K562 (cell line): ENCODE results near the gene DDOST. TPM values are rescaled to one million over a fixed set of nuclear protein-coding genes. Genes with fewer than 3 reads are reported as not detected.
A peak's percentile ranks its signal among the peaks of the same experiment; 100 is the strongest.

Source experiments
- ATAC-seq: fragments of 200-7000 bp; cut with Tn5 transposase; 3 replicates; pipeline ENCODE4 v1.9.1; 2020; ENCODE audit warnings: moderate library complexity
- BruUV-seq: library from RNA; stranded (reverse); fragments of 400-500 nt; replicated peaks from 2 replicates; lab custom pipeline; 2021; lab: Mats Ljungman, UMichigan
- CTCF ChIA-PET: fragments of 300-600 bp; formaldehyde crosslinking; extraction: SDS; loops from one replicate; lab custom pipeline; 2021; ENCODE audit warnings: low intra/inter-chr PET ratio; lab: Yijun Ruan, JAX
- POLR2A ChIA-PET: fragments of 300-600, 350-650 bp; sonication (Branson Sonifier 250); formaldehyde crosslinking; extraction: SDS; loops from one replicate; lab custom pipeline; 2021; ENCODE audit warnings: antibody characterized with exemption, inconsistent platforms; lab: Yijun Ruan, JAX
- DNase-seq, 4 experiments: peaks; one replicate each; pipeline versions ENCODE4 v3.0.0 to v3.0.0-alpha.2; 2011 to 2018; ENCODE audit warnings: low spot score in 3 of 4, mixed read lengths in 3 of 4; ENCODE audit errors: extremely low read depth in 1 of 4
- FAIRE-seq: peaks from 2 replicates; lab custom pipeline; 2011; peaks lifted over from hg19 to GRCh38; lab: Jason Lieb, UNC
- H2AFZ ChIP-seq: 2 replicates; pipeline ENCODE4 v1.6.0; 2011; ENCODE audit warnings: low read depth, low read length, control low read depth, inconsistent platforms
- H3K27ac ChIP-seq: fragments of 200-600 bp; 3 replicates; pipeline ENCODE4 v1.8.0; 2011; ENCODE audit warnings: low read depth, mild to moderate bottlenecking, control low read depth, inconsistent platforms, low read length, moderate library complexity, mixed read lengths; ENCODE audit errors: extremely low read depth
- H3K27me3 ChIP-seq, 2 experiments: fragments of 300-600 bp in 1 of 2; 2 replicates in 1 of 2; 3 replicates in 1 of 2; pipeline versions ENCODE4 v1.6.0 to v1.8.0; 2011; ENCODE audit warnings: inconsistent platforms in 2 of 2, low read length in 2 of 2, mild to moderate bottlenecking in 1 of 2, mixed read lengths in 1 of 2, moderate library complexity in 1 of 2; ENCODE audit not compliant: control insufficient read depth in 2 of 2, insufficient read depth in 2 of 2
- H3K36me3 ChIP-seq: fragments of 300-600 bp; 3 replicates; pipeline ENCODE4 v1.8.0; 2011; ENCODE audit warnings: mild to moderate bottlenecking, low read length, inconsistent platforms; ENCODE audit not compliant: control insufficient read depth, insufficient read depth
- H3K4me1 ChIP-seq, 2 experiments: fragments of 200-600 bp in 1 of 2; replicated peaks in 1 of 2; 2 replicates in 1 of 2; 3 replicates in 1 of 2; pipeline versions ENCODE4 v1.5.1 to v1.8.0; 2011; ENCODE audit warnings: inconsistent platforms in 2 of 2, low read length in 2 of 2, mild to moderate bottlenecking in 1 of 2, mixed read lengths in 1 of 2, moderate library complexity in 1 of 2; ENCODE audit not compliant: control insufficient read depth in 2 of 2, insufficient read depth in 2 of 2
- H3K4me2 ChIP-seq: 2 replicates; pipeline ENCODE4 v1.6.1; 2011; ENCODE audit warnings: low read length, control low read depth, inconsistent platforms, mixed read lengths; ENCODE audit not compliant: insufficient read depth
- H3K4me3 ChIP-seq: fragments of 200-600 bp; sonication (generic), shearing (Covaris generic); 2 replicates; pipeline ENCODE4 v1.5.1; 2016; ENCODE audit warnings: control low read depth, inconsistent platforms
- H3K79me2 ChIP-seq: fragments of 200-600 bp; 3 replicates; pipeline ENCODE4 v1.8.0; 2011; ENCODE audit warnings: low read length, inconsistent platforms; ENCODE audit not compliant: control insufficient read depth, insufficient read depth
- H3K9ac ChIP-seq, 2 experiments: 2 replicates each; pipeline versions ENCODE4 v1.6.0 to v1.6.1; 2011; ENCODE audit warnings: low read depth in 2 of 2, low read length in 2 of 2, control low read depth in 1 of 2, inconsistent platforms in 1 of 2, mild to moderate bottlenecking in 1 of 2, mixed read lengths in 1 of 2; ENCODE audit not compliant: insufficient read depth in 1 of 2
- H3K9me1 ChIP-seq: one replicate; pipeline ENCODE4 v1.6.0; 2011; ENCODE audit warnings: inconsistent platforms, mild to moderate bottlenecking, low read length, moderate library complexity; ENCODE audit not compliant: control insufficient read depth, insufficient read depth
- H3K9me3 ChIP-seq: replicated peaks from 2 replicates; pipeline ENCODE4 v1.5.1; 2011; ENCODE audit warnings: low read depth, low read length, inconsistent platforms; ENCODE audit not compliant: control insufficient read depth, insufficient read depth
- H4K20me1 ChIP-seq: replicated peaks from 2 replicates; pipeline ENCODE4 v1.6.1; 2011; ENCODE audit warnings: low read length, inconsistent platforms, mixed read lengths; ENCODE audit not compliant: control insufficient read depth, insufficient read depth
- CHD1 ChIP-seq: fragments of 200-600 bp; sonication (generic); IDR thresholded peaks from one replicate; pipeline ENCODE4 v1.6.1; 2012; ENCODE audit warnings: mild to moderate bottlenecking, moderate library complexity, low read length, inconsistent platforms
- E2F1 ChIP-seq: sonication (generic); formaldehyde crosslinking; IDR thresholded peaks from 2 replicates; pipeline ENCODE4 v1.8.1; 2023; ENCODE audit warnings: mild to moderate bottlenecking, missing genetic modification reagents, moderate library complexity
- GATAD2B ChIP-seq: fragments of 450-650 bp; IDR thresholded peaks from 2 replicates; pipeline ENCODE4 v1.6.1; 2017; ENCODE audit warnings: mild to moderate bottlenecking, borderline replicate concordance
- HDAC8 ChIP-seq: fragments of 450-650 bp; IDR thresholded peaks from 2 replicates; pipeline ENCODE4 v1.6.1; 2016; ENCODE audit warnings: mild to moderate bottlenecking, missing genetic modification characterization, moderate library complexity, missing compliant biosample characterization
- MYC ChIP-seq, 2 experiments: fragments of 250-450 bp in 1 of 2; sonication (Bioruptor Pico) in 1 of 2; IDR thresholded peaks; 2 replicates each; pipeline versions ENCODE4 v1.5.1 to v1.6.1; 2012 to 2021; ENCODE audit warnings: low read depth in 2 of 2, borderline replicate concordance in 1 of 2, improper control_type of control experiment in 1 of 2, low read length in 1 of 2, mild to moderate bottlenecking in 1 of 2, moderate library complexity in 1 of 2
- NFATC3 ChIP-seq: fragments of 450-650 bp; IDR thresholded peaks from 2 replicates; pipeline ENCODE4 v1.6.1; 2017; ENCODE audit warnings: mild to moderate bottlenecking
- NFIX ChIP-seq: fragments of 250-450 bp; sonication (Bioruptor Pico); IDR thresholded peaks from 2 replicates; pipeline ENCODE4 v1.4.0; 2020; ENCODE audit warnings: low read depth, mild to moderate bottlenecking, moderate library complexity
- PKNOX1 ChIP-seq: fragments of 450-650 bp; IDR thresholded peaks from 2 replicates; pipeline ENCODE4 v1.6.1; 2016
- SETDB1 ChIP-seq: IDR thresholded peaks from one replicate; pipeline ENCODE4 v1.6.1; 2012; ENCODE audit warnings: low read length, control low read depth, inconsistent platforms
- SIRT6 ChIP-seq: IDR thresholded peaks from one replicate; pipeline ENCODE4 v1.6.1; 2012; ENCODE audit warnings: low read depth, mild to moderate bottlenecking, control low read depth, inconsistent platforms, low read length, moderate library complexity
- SPI1 ChIP-seq: IDR thresholded peaks from 2 replicates; pipeline ENCODE4 v1.6.1; 2011; ENCODE audit warnings: low read depth, low read length, control low read depth, borderline replicate concordance
- TAF1 ChIP-seq: IDR thresholded peaks from 2 replicates; pipeline ENCODE4 v1.6.1; 2011; ENCODE audit warnings: mild to moderate bottlenecking, low read length, moderate library complexity; ENCODE audit not compliant: insufficient read depth, control insufficient read depth, severe bottlenecking; ENCODE audit errors: extremely low read depth
- TAF9B ChIP-seq: fragments of 450-650 bp; IDR thresholded peaks from 2 replicates; pipeline ENCODE4 v1.6.1; 2018; ENCODE audit warnings: mild to moderate bottlenecking; ENCODE audit not compliant: partially characterized antibody
- TRIM24 ChIP-seq, 2 experiments: fragments of 450-650 bp; IDR thresholded peaks; 2 replicates each; pipeline ENCODE4 v1.6.1; 2016
- XRCC4 ChIP-seq: IDR thresholded peaks from one replicate; pipeline ENCODE4 v1.6.1; 2011; ENCODE audit not compliant: insufficient read depth, insufficient read length; ENCODE audit errors: extremely low read depth
- ZNF707 ChIP-seq: fragments of 250-450 bp; sonication (Bioruptor Pico); conservative IDR thresholded peaks from 2 replicates; pipeline ENCODE4 v1.8.0; 2022; ENCODE audit warnings: inconsistent platforms, mild to moderate bottlenecking, moderate library complexity
- ZSCAN29 ChIP-seq: fragments of 450-650 bp; IDR thresholded peaks from 2 replicates; pipeline ENCODE4 v1.6.1; 2017
- ZZZ3 ChIP-seq: fragments of 450-650 bp; IDR thresholded peaks from 2 replicates; pipeline ENCODE4 v1.6.1; 2016; ENCODE audit warnings: antibody characterized with exemption, mild to moderate bottlenecking, moderate library complexity
- WGBS: fragments of 100-300 bp; shearing (Covaris generic); methylation state at CpG from one replicate; pipeline ENCODE4 v1.1.6; 2016; ENCODE audit warnings: low coverage, mixed read lengths; ENCODE audit not compliant: insufficient coverage; ENCODE audit errors: missing lambda C conversion rate; 5-methylcytosine and 5-hydroxymethylcytosine counted together
- in situ Hi-C: fragments of 300-500 bp; cut with MboI; formaldehyde crosslinking; loops from 4 replicates; pipeline ENCODE4 v1.15.0; 2018; ENCODE audit warnings: inconsistent platforms, mixed read lengths
- intact Hi-C: fragments of 100-400 bp; cut with micrococcal nuclease; formaldehyde crosslinking; loops from 2 replicates; pipeline ENCODE4 v1.14.2; 2022
- polyA plus RNA-seq, 8 experiments: library from polyadenylated mRNA; depleted of rRNA in 4 of 8; stranded (reverse) in 5 of 8; unstranded in 3 of 8; fragments of >200 nt; fragmentation: Nextera tagmentation in 2 of 8; fragmentation: Illumina TruSeq in 1 of 8; extraction: Ambion mirVana in 2 of 8; extraction: Trizol in 1 of 8; gene quantifications; 2 replicates each; pipeline versions ENCODE4 v1.2.1 to v1.2.3, GENCODE V29; 2011 to 2014; ENCODE audit warnings: inconsistent platforms in 1 of 8, missing spikeins in 1 of 8
- total RNA-seq, 7 experiments: library from RNA; depleted of rRNA in 6 of 7; stranded (reverse); fragments of >200 nt in 6 of 7; fragmentation: Illumina TruSeq in 2 of 7; extraction: Trizol in 2 of 7; gene quantifications; 2 replicates each; pipeline versions ENCODE4 v1.2.1 to v1.2.3, GENCODE V29; 2011 to 2021; ENCODE audit warnings: low replicate concordance in 1 of 7
- TF ChIP-seq, protein P1 (sequence below): sonication (generic); IDR thresholded peaks from 2 replicates; pipeline ENCODE4 v1.6.1; 2016

Gene DDOST
- total and polyA plus RNA-seq, 9 of the 15 experiments (the other 6 are each of a cell fraction or from before 2014, with no cell fraction given), result 173 to 306 (median 222) TPM

- TF ChIP-seq XRCC4, result no peak
- no peak for TF ChIP-seq NFATC3
- TF ChIP-seq TRIM24 (IDR thresholded peaks at IDR 0.05), result no peak
- no peak for TF ChIP-seq CHD1
- TF ChIP-seq SIRT6, result no peak
- no peak for TF ChIP-seq ZNF707 (CRISPR knock-in tag)
- no peak for TF ChIP-seq SETDB1
- no peak for TF ChIP-seq E2F1 (CRISPR knock-in tag)
- TF ChIP-seq NFIX (CRISPR knock-in tag), result no peak
- TF ChIP-seq GATAD2B, result no peak
- TF ChIP-seq, all 486 proteins: peak for 0
Observed at GRCh38 chr1:20700636-20701215, 39.6 kb upstream of the DDOST start (continued).

GRCh38 chr1:20699558-20699957 is 38.4 kb upstream of the DDOST start:
- DNase-seq, result no peak
- no peaks in the 10 kb centered on the region for H3K9me3 ChIP-seq
- peaks cover 4 to 19% of the 10 kb centered on the region in 2 experiments; a peak in 4 of 5 replicates for H3K27me3 ChIP-seq
- H3K4me2 ChIP-seq, result no peak overlapping the region
- H3K36me3 ChIP-seq, result no peaks in the 10 kb centered on the region
- ATAC-seq, result no peak
- POLR2A ChIA-PET, result interaction anchor here (0.6 to 1.2 kb wide), 4 partner anchors 13 to 101 kb away, joined by 3 to 4 read pairs (median 3); no protein-coding TSS in a partner anchor
- CTCF ChIA-PET, result no interaction called here
- in situ Hi-C loops (loop anchor here (5.0 kb wide), 1 partner anchor 508 kb away; no protein-coding TSS in a partner anchor), intact Hi-C loops (loop anchor here (5.0 to 10.0 kb wide), 2 partner anchors 195 to 288 kb away; no protein-coding TSS in a partner anchor)
- no peak overlapping the region for H2AFZ ChIP-seq
- 59% methylated on average over 9 of the region's 9 CpGs for WGBS
- peaks cover 3 to 30% of the 10 kb centered on the region in 2 experiments; a peak in 3 of 5 replicates for H3K4me1 ChIP-seq
- H3K9me1 ChIP-seq, result no peaks in the 10 kb centered on the region
- H3K79me2 ChIP-seq, result no peaks in the 10 kb centered on the region
- no TSS peak for BruUV-seq
- peak overlapping the region in 1 of 2 experiments; percentile 55; a peak in 2 of 4 replicates for H3K9ac ChIP-seq
- no peak for FAIRE-seq
- H3K27ac ChIP-seq, result no peak overlapping the region
- no peaks in the 10 kb centered on the region for H4K20me1 ChIP-seq
- H3K4me3 ChIP-seq, result no peak overlapping the region
- TF ChIP-seq ZZZ3 (no peak), ZSCAN29 (no peak), SPI1 (no peak), PKNOX1 (no peak), HDAC8 (tag) (no peak), MYC (IDR thresholded peaks at IDR 0.05; ENCODE audit: low read depth, low read length) (no peak), MYC (CRISPR knock-in tag; IDR thresholded peaks at IDR 0.05; ENCODE audit: borderline replicate concordance, low read depth) (no peak), TAF9B (no peak), TAF1 (no peak)
- TF ChIP-seq, protein P1, sequence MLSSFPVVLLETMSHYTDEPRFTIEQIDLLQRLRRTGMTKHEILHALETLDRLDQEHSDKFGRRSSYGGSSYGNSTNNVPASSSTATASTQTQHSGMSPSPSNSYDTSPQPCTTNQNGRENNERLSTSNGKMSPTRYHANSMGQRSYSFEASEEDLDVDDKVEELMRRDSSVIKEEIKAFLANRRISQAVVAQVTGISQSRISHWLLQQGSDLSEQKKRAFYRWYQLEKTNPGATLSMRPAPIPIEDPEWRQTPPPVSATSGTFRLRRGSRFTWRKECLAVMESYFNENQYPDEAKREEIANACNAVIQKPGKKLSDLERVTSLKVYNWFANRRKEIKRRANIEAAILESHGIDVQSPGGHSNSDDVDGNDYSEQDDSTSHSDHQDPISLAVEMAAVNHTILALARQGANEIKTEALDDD, result no peak
